Activated T-cell treated with anti-CD3 and anti-CD28 coated beads, Interleukin-2, amount 50 U/mL, for 4 hours (primary cell): ENCODE results near the gene MON2. TPM values are rescaled to one million over a fixed set of nuclear protein-coding genes. Genes with fewer than 3 reads are reported as not detected.

Source experiments
- total RNA-seq, 3 donors: library from RNA; stranded (reverse); gene quantifications; one replicate each; pipeline ENCODE4 v1.2.1, GENCODE V29; 2021

The MON2 gene
- total RNA-seq, 3 donors from 2014 or later: 25.9 to 28.4 (median 27.6) TPM

Other genes with a start within 250 kb of the MON2 start
- 10 to 100 TPM; 82.0 to 98.2 (median 94.3) TPM for gene USP15, start 206.4 kb upstream of the MON2 start, total RNA-seq